ENCODE data around the gene BMPR1A. TPM values are rescaled to one million over a fixed set of nuclear protein-coding genes. Genes with fewer than 3 reads are reported as not detected.

BMPR1A gene
- total RNA-seq, 2 experiments from 2014 or later: 0.47 to 1.1 TPM

DNA sequence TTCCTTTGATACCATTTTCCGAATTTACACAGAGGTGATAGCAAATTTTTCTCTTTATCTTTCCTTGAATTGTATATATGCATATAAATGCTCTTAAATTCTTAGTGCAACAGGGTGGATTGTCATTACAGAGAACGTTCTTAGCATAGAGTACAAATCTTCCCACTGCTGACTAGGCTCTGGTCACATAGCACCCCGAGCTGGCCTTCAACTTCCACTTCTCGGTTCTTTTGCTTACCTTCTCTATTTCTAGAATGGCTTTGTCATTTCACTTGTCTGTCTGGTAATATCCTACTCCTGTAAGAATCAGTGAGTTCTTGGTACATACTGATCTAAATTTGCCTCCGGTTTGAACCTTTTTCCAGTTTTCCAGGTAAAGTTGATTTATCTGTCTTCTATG, 225.3 kb downstream of the BMPR1A start:
- Histone ChIP-seq H3K4me2 (ENCODE audit: low read length) (no peak overlapping the region), H3K4me1 (ENCODE audit: insufficient read depth, low read length, poor library complexity, severe bottlenecking) (no peaks in the 10 kb centered on the region), H3K79me2 (ENCODE audit: insufficient read depth, low read depth, low read length) (no peaks in the 10 kb centered on the region), H2AFZ (ENCODE audit: low read length) (no peak overlapping the region), H3K36me3 (ENCODE audit: insufficient read depth, low read length) (no peaks in the 10 kb centered on the region), H4K20me1 (ENCODE audit: insufficient read depth, low read length) (no peaks in the 10 kb centered on the region), H3K9me2 (ENCODE audit: insufficient read depth, low read length) (no peaks in the 10 kb centered on the region), H3K4me3 (ENCODE audit: low read depth, low read length, poor library complexity, severe bottlenecking) (no peak overlapping the region), H3K9me3 (ENCODE audit: low read length) (no peaks in the 10 kb centered on the region), H3K27ac (ENCODE audit: low read depth, low read length, poor library complexity, severe bottlenecking) (no peak overlapping the region)
- ChIA-PET POLR2A (no interaction called here), CTCF (ENCODE audit: unreplicated experiment) (no interaction called here)
- intact Hi-C loops (cut with micrococcal nuclease; ENCODE audit: unreplicated experiment): no loop called here
- no peak for DNase-seq (ENCODE audit: low spot score)
- no TSS peak for BruUV-seq (replicated peaks)
- TF ChIP-seq EZH2phosphoT487 (IDR thresholded peaks at IDR 0.05; ENCODE audit: borderline replicate concordance, low read depth, low read length): no peak
- TF ChIP-seq, protein P1, sequence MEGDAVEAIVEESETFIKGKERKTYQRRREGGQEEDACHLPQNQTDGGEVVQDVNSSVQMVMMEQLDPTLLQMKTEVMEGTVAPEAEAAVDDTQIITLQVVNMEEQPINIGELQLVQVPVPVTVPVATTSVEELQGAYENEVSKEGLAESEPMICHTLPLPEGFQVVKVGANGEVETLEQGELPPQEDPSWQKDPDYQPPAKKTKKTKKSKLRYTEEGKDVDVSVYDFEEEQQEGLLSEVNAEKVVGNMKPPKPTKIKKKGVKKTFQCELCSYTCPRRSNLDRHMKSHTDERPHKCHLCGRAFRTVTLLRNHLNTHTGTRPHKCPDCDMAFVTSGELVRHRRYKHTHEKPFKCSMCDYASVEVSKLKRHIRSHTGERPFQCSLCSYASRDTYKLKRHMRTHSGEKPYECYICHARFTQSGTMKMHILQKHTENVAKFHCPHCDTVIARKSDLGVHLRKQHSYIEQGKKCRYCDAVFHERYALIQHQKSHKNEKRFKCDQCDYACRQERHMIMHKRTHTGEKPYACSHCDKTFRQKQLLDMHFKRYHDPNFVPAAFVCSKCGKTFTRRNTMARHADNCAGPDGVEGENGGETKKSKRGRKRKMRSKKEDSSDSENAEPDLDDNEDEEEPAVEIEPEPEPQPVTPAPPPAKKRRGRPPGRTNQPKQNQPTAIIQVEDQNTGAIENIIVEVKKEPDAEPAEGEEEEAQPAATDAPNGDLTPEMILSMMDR (conservative IDR thresholded peaks at IDR 0.05; ENCODE audit: low read length): no peak

Small RNA genes lying within 50 kb of the gene (small RNA-seq; reads per million reads assigned to genes)
- 0.31 reads per million for gene RNU1-19P

Other genes with a start within 250 kb of the BMPR1A start
- 51.1 and 56.6 TPM in 2 replicates for gene WAPL, start 234.8 kb upstream of the BMPR1A start, total RNA-seq (2014; rRNA removed; shearing (Covaris generic))
- gene WAPL, start 234.8 kb upstream of the BMPR1A start, total RNA-seq (2022): 68.7 and 75.7 TPM in 2 replicates
- gene OPN4, start 102.1 kb upstream of the BMPR1A start, total RNA-seq (2014; rRNA removed; shearing (Covaris generic)): not detected in 2 replicates
- gene OPN4, start 102.1 kb upstream of the BMPR1A start, total RNA-seq (2022): not detected in 2 replicates
- gene LDB3, start 88.1 kb upstream of the BMPR1A start, total RNA-seq (2014; rRNA removed; shearing (Covaris generic)): not detected in 2 replicates
- 0.08 TPM in 1 of 2 replicates, not detected in the other for gene LDB3, start 88.1 kb upstream of the BMPR1A start, total RNA-seq (2022)
- gene MMRN2, start 201.0 kb downstream of the BMPR1A start, total RNA-seq (2014; rRNA removed; shearing (Covaris generic)): not detected in 2 replicates
- not detected in 2 replicates for gene MMRN2, start 201.0 kb downstream of the BMPR1A start, total RNA-seq (2022)
- gene SNCG, start 202.0 kb downstream of the BMPR1A start, total RNA-seq (2014; rRNA removed; shearing (Covaris generic)): not detected in 2 replicates
- not detected in 2 replicates for gene SNCG, start 202.0 kb downstream of the BMPR1A start, total RNA-seq (2022)
- not detected in 2 replicates for gene ADIRF, start 211.9 kb downstream of the BMPR1A start, total RNA-seq (2014; rRNA removed; shearing (Covaris generic))
- not detected in 2 replicates for gene ADIRF, start 211.9 kb downstream of the BMPR1A start, total RNA-seq (2022)

Data from OCI-LY7 (cell line).